Left lobe of liver (tissue), 2 donors: ENCODE measurements around the gene HNF1B. TPM values are rescaled to one million over a fixed set of nuclear protein-coding genes. Genes with fewer than 3 reads are reported as not detected.

Source experiments
- ATAC-seq: fragments of 200-7000 bp; cut with Tn5 transposase; one replicate; pipeline ENCODE4 v1.9.1; 2020; ENCODE audit warnings: mild to moderate bottlenecking, moderate library complexity
- DNase-seq: peaks from one replicate; pipeline ENCODE4 v3.0.0-alpha.2; 2020; ENCODE audit warnings: low spot score
- total RNA-seq: library from RNA; stranded (reverse); gene quantifications from one replicate; pipeline ENCODE4 v1.2.1, GENCODE V29; 2021
- donor health status: DM: no; HTN: no; CAD: no; lungs with moderate emphysema.
- donor health status: DM: no; HTN: yes; CAD: no.

Gene HNF1B
- total RNA-seq, 1 donor from 2014 or later = 8.4 TPM

DNA sequence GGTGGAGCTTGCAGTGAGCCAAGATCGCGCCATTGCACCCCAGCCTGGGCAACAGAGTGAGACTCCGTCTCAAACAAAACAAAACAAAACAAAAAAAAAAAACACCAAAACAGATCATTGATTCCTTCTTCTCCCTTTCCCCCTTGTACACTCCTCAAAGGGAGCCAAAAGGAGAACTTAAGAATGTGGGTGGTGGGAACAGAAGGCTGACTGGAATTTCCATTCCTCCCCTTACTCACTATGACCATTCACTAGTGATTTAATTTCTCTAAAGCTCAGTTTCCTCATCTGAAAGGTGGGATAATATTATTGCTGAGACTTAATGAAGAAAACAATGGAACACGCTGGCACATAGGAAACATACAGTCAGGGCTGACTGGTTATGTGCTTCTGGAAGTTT lies 17.1 kb upstream of the HNF1B start:
- DNase-seq = no peak

GRCh38 chr17:37761059-37761458 lies 16.2 kb upstream of the HNF1B start:
- DNase-seq = no peak
- no peak for ATAC-seq

More for the DNA sequence above, 17.1 kb upstream of the HNF1B start:
- ATAC-seq = no peak

- DNase-seq (peak; percentile 70), ATAC-seq (peak; percentile 95)
These were observed 14.3 kb upstream of the HNF1B start for GRCh38 chr17:37759014-37759637.

DNA sequence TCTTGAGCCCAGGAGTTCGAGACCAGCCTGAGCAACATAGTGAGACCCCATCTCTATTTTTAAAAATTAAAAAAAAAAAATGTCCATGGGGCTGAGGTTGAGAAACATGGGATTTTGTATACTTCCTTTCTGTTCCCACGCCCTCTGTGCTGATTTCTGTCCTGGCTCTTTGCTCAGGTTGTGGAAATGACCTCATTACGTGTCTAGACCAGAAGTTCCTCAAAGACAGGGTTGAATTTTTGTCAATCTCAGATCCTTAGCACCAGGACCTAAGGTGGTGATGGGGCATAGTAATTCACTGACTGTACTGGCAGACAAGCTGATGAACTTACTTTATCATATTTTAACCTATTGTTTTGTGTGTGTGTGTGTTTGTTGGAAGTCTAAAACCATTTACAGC lies 11.2 kb upstream of the HNF1B start:
- DNase-seq (no peak), ATAC-seq (no peak)

GRCh38 chr17:37755455-37755854 lies 10.6 kb upstream of the HNF1B start:
- no peak for ATAC-seq
- no peak for DNase-seq

- DNase-seq = no peak
- ATAC-seq = no peak
These were observed 9.5 kb upstream of the HNF1B start for GRCh38 chr17:37754363-37754762.

DNA sequence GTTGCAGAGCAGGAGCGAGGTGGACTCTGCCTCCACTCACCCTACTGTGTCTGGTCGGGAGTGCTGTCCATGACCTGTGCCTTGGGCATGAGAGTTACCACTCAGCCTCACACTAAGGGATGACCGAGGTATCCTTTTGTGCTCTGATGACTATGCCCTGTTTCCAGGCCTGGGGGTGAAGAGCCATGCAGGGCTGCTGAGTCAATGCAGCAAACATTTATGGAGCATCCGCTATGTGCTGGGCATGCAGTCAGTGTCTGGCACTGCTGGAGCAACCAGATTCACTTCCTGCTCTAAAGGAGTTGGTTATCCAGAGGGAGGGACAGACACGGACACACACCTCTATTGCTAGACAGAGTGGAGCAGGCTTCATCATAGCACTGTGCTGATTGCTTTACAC lies 7.6 kb upstream of the HNF1B start:
- ATAC-seq (peak; percentile 42), DNase-seq (no peak)

DNA sequence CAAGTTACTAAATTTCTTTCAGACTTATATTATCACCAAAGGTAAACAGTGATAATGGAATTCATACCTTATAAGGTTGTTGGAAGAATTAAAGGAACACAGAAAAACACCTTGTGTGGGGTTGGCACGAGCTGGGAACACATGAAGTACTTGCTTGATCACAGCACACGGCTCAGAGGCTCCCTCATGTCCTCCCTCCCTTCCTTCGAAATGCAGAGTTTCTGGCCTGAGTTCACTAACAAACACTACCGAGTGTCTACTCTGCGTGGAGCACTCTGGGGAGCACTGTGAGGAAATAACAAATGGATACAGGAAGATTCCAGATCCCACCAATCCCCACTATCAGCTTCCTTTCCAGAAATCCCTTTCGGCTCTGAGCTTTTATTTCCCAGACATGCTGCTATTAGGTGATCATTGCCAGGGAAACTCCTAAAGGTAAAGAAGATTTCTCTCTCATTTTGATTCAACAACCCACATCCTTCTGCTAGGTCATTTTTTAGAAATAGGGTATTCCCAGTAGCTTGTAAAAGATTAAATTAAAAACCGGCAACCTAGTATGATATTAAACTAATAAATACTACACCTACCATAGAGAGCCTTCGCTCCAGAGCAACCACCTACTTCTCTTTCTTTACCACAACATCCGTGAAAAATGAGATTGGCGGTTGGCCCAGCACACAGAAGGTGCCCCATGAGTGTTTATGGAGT lies 6.1 kb upstream of the HNF1B start:
- DNase-seq (no peak), ATAC-seq (no peak)

- ATAC-seq = no peak
- DNase-seq = no peak
These were observed 5.4 kb upstream of the HNF1B start for GRCh38 chr17:37750292-37750691.

GRCh38 chr17:37747222-37747621 lies 2.4 kb upstream of the HNF1B start:
- DNase-seq (no peak), ATAC-seq (no peak)

DNA sequence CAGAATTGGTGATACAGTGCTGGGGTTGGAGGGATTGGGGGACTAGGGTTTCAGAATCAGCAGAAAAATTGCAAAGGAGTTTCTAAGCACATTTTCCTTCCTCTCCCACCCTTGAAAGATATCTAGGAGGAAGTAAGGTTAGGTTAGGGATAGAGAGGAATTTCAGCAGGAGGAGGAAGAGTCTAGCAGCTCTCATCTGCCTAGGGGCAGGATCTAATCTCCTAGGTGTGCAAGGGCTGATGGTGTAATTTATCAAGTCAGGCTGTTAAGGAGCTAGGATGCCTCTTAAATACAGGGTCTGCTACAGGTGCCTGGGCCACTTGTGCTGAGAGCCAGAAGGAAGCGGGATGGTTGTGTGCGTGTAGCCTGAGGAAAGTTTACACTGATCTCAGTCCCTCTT lies 1.8 kb upstream of the HNF1B start:
- ATAC-seq (no peak), DNase-seq (no peak)

DNA sequence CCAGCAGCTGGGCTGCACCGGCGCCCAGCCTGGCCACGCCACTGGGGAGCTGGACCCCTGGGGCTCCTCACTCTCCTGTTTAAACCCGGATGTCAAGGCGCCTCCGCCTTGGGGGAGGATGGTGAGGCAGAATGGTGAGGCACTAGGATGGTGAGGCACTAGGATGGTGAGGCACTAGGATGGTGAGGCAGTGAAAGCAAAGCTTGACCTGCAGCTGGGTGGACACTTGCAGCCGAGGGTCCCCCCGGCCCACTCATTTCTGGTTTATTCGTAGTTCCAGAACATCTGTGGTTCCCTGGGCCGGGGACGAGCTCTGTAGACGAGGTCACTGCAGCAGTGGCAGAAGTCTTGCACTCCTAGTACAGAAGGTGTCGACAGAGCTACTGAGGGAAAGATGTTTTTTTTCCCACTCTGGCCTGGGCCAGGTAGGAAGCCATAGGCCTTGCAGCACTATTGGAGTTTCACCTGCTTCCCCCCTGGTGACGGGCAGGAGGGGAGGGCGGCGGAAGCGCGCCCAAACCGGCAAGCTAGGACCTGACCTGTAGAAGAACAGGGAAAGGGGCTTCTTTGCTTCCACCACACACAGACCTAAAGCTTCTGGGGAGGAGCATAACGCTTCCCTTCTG lies 1.1 kb upstream of the HNF1B start:
- DNase-seq (no peak), ATAC-seq (no peak)

- no peak for DNase-seq
- ATAC-seq = no peak
These were observed 279 bp downstream of the HNF1B start for GRCh38 chr17:37744633-37744927.

GRCh38 chr17:37743875-37744632 lies 805 bp downstream of the HNF1B start:
- peak; percentile 10 for ATAC-seq
- peak; percentile 56 for DNase-seq

GRCh38 chr17:37743612-37743874 lies 1.3 kb downstream of the HNF1B start:
- ATAC-seq (peak; percentile 68), DNase-seq (peak; percentile 89)

- DNase-seq (peak; percentile 60), ATAC-seq (peak; percentile 42)
These were observed 1.9 kb downstream of the HNF1B start for GRCh38 chr17:37742762-37743611.

- ATAC-seq (peak; percentile 4), DNase-seq (no peak)
These were observed 2.6 kb downstream of the HNF1B start for GRCh38 chr17:37742116-37742761.

DNA sequence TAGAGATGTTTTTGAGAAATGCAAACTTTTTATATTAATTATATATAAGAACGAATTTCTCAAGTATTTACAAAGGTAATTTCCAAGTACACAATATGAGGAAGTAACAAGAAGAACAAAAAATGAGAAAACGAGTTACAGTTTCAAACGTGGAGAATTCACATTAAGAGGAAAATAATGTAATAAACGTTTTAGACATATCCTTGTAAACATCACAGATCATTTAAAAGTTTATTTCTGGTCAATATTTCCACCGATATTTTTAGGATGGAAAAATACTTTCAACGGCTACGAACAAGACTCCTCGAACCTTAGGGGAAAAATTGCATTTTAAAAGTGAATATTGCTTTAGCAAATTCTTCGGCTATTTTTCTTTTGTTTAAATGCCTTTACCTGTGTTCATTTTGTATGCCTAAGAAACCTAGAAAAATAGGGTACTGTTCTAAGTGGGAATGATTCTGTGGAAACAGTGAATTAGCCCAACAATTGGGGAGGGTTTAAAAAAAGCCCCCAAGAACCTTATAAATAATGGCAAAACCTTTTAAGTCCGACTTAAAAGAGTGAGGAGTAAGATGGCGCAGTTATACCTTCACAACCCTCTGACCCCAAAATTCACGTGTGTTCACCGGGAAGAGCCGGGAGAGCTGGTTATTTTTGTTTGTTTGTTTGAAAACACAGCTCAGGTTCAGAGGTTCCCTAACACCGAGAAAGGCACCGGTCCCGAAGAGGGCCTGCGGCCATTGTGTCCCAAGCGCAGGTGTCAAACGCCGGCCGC lies 3.3 kb downstream of the HNF1B start:
- peak; percentile 68 for DNase-seq
- ATAC-seq = peak; percentile 9

DNA sequence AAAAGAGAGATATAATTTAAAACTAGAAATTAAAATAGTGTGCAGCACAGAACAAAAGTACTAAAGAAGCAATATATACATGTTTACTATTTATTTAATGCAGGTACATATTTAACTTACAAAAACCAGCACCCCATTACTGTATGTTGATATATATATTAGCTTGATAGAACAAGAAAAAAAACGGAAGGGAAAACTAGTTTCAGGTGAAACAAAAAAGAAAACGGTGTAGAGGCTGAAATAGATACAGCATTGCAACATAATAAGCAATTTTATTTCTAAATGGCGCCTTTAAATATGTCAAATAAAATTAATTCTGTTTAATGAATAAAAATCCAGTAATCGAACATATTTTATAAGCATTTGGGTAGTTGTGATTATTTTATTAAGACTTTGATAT lies 3.9 kb downstream of the HNF1B start:
- ATAC-seq (no peak), DNase-seq (no peak)

DNA sequence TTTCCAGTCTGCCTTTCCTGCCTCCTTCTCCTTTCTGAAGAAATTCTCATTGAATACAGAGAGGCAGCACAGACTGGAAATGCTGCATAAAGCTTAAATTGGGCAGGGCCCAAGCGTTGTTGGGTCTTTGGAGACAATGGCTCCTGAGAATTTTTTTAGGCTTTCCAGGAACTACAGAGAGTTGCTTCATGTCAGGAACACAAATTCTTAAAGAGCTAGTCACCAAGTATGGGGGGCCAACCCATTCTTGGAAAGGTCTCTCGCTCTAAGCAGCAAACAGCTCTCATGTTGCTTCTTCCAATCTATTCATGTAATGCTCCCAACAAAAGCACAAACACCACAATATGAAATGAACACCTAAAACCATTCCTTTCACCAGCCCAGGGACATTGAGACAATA lies 6.9 kb downstream of the HNF1B start:
- ATAC-seq (no peak), DNase-seq (no peak)
